Measurements from ENCODE around the gene SPDEF.

GRCh38 chr6:34510299-34510698, 45.8 kb downstream of the SPDEF start:
- no peak for TF ChIP-seq CTCF (IDR thresholded peaks at IDR 0.05)
- TF ChIP-seq POLR2A (IDR thresholded peaks at IDR 0.05): no peak
